ENCODE data around the gene MLANA. TPM values are rescaled to one million over a fixed set of nuclear protein-coding genes. Genes with fewer than 3 reads are reported as not detected.

Gene MLANA
- total RNA-seq, 1 donor from 2014 or later, result not detected

GRCh38 chr9:5894237-5894959, 3.7 kb downstream of the MLANA start:
- intact Hi-C loops (cut with micrococcal nuclease), result no loop called here
- H3K4me1 Mint-ChIP-seq (ENCODE audit: low read depth), result no peaks in the 10 kb centered on the region
- no peak overlapping the region for H3K4me3 Mint-ChIP-seq (ENCODE audit: low read depth)
- DNase-seq (ENCODE audit: low spot score), result no peak
- peaks cover 4% of the 10 kb centered on the region for H3K27me3 Mint-ChIP-seq (ENCODE audit: low read depth)
- no peak overlapping the region for H3K27ac Mint-ChIP-seq
- H3K36me3 Mint-ChIP-seq (ENCODE audit: low read depth), result peaks cover 12% of the 10 kb centered on the region
- H3K9me3 Mint-ChIP-seq, result no peaks in the 10 kb centered on the region

GRCh38 chr9:5895782-5896181, 5.1 kb downstream of the MLANA start:
- intact Hi-C loops (cut with micrococcal nuclease), result no loop called here
- Mint-ChIP-seq H3K4me3 (ENCODE audit: low read depth) (no peak overlapping the region), H3K4me1 (ENCODE audit: low read depth) (no peaks in the 10 kb centered on the region), H3K9me3 (no peaks in the 10 kb centered on the region), H3K27ac (no peak overlapping the region), H3K27me3 (ENCODE audit: low read depth) (peaks cover 4% of the 10 kb centered on the region), H3K36me3 (ENCODE audit: low read depth) (peaks cover 12% of the 10 kb centered on the region)
- DNase-seq (ENCODE audit: low spot score), result no peak

GRCh38 chr9:5896863-5897262, 6.2 kb downstream of the MLANA start:
- H3K4me3 Mint-ChIP-seq (ENCODE audit: low read depth), result no peak overlapping the region
- H3K27me3 Mint-ChIP-seq (ENCODE audit: low read depth), result no peaks in the 10 kb centered on the region
- H3K27ac Mint-ChIP-seq, result no peak overlapping the region
- DNase-seq (ENCODE audit: low spot score), result no peak
- intact Hi-C loops (cut with micrococcal nuclease), result no loop called here
- H3K36me3 Mint-ChIP-seq (ENCODE audit: low read depth), result peaks cover 12% of the 10 kb centered on the region
- H3K9me3 Mint-ChIP-seq, result no peaks in the 10 kb centered on the region
- H3K4me1 Mint-ChIP-seq (ENCODE audit: low read depth), result no peaks in the 10 kb centered on the region

- DNase-seq (ENCODE audit: low spot score), result no peak
- Mint-ChIP-seq H3K27me3 (ENCODE audit: low read depth) (no peaks in the 10 kb centered on the region), H3K27ac (no peak overlapping the region), H3K4me3 (ENCODE audit: low read depth) (no peak overlapping the region), H3K36me3 (ENCODE audit: low read depth) (peaks cover 10% of the 10 kb centered on the region), H3K4me1 (ENCODE audit: low read depth) (no peaks in the 10 kb centered on the region), H3K9me3 (no peaks in the 10 kb centered on the region)
- intact Hi-C loops (cut with micrococcal nuclease), result no loop called here
Measured at GRCh38 chr9:5897851-5898250, 7.2 kb downstream of the MLANA start.

GRCh38 chr9:5899292-5899691, 8.6 kb downstream of the MLANA start:
- intact Hi-C loops (cut with micrococcal nuclease), result no loop called here
- no peaks in the 10 kb centered on the region for H3K4me1 Mint-ChIP-seq (ENCODE audit: low read depth)
- H3K4me3 Mint-ChIP-seq (ENCODE audit: low read depth), result no peak overlapping the region
- H3K27ac Mint-ChIP-seq, result no peak overlapping the region
- H3K36me3 Mint-ChIP-seq (ENCODE audit: low read depth), result peaks cover 13% of the 10 kb centered on the region
- no peaks in the 10 kb centered on the region for H3K27me3 Mint-ChIP-seq (ENCODE audit: low read depth)
- DNase-seq (ENCODE audit: low spot score), result no peak
- no peaks in the 10 kb centered on the region for H3K9me3 Mint-ChIP-seq

DNA sequence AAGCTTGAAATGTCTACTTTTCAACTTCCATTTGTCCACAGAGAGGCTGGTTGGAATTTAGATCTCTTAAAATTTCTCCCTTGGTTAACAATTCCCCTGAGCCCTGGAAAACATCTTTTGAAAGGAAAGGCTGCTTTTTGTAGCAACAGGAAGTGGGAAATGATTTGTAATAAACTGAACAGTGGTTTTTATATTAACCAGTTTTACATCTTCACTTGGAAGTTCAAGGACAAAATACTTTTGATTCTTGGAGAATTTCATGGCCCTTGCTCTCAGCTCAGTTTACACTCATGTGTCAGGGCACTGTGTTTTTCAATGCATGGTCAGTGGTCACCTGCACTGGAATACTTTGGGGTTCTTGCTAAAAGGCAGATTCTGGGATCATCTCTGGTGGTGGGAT, 9.9 kb downstream of the MLANA start:
- Mint-ChIP-seq H3K9me3 (no peaks in the 10 kb centered on the region), H3K27ac (no peak overlapping the region), H3K4me1 (ENCODE audit: low read depth) (no peaks in the 10 kb centered on the region), H3K4me3 (ENCODE audit: low read depth) (no peak overlapping the region), H3K27me3 (ENCODE audit: low read depth) (no peaks in the 10 kb centered on the region), H3K36me3 (ENCODE audit: low read depth) (peaks cover 19% of the 10 kb centered on the region)
- intact Hi-C loops (cut with micrococcal nuclease), result no loop called here
- DNase-seq (ENCODE audit: low spot score), result no peak

GRCh38 chr9:5902377-5902776, 11.7 kb downstream of the MLANA start:
- Mint-ChIP-seq H3K9me3 (no peaks in the 10 kb centered on the region), H3K36me3 (ENCODE audit: low read depth) (peaks cover 17% of the 10 kb centered on the region), H3K4me1 (ENCODE audit: low read depth) (no peaks in the 10 kb centered on the region), H3K27ac (no peak overlapping the region), H3K27me3 (ENCODE audit: low read depth) (no peaks in the 10 kb centered on the region), H3K4me3 (ENCODE audit: low read depth) (no peak overlapping the region)
- no peak for DNase-seq (ENCODE audit: low spot score)
- intact Hi-C loops (cut with micrococcal nuclease), result no loop called here

DNA sequence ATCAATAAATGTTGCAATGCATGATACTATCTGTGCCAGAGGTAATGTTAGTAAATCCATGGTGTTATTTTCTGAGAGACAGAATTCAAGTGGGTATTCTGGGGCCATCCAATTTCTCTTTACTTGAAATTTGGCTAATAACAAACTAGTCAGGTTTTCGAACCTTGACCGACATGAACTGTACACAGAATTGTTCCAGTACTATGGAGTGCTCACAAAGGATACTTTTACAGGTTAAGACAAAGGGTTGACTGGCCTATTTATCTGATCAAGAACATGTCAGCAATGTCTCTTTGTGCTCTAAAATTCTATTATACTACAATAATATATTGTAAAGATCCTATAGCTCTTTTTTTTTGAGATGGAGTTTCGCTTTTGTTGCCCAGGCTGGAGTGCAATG, 18.2 kb downstream of the MLANA start:
- Mint-ChIP-seq H3K4me3 (ENCODE audit: low read depth) (no peak overlapping the region), H3K4me1 (ENCODE audit: low read depth) (peaks cover 18% of the 10 kb centered on the region), H3K9me3 (no peaks in the 10 kb centered on the region), H3K27me3 (ENCODE audit: low read depth) (no peaks in the 10 kb centered on the region), H3K27ac (no peak overlapping the region), H3K36me3 (ENCODE audit: low read depth) (peaks cover 22% of the 10 kb centered on the region)
- intact Hi-C loops (cut with micrococcal nuclease), result no loop called here
- no peak for DNase-seq (ENCODE audit: low spot score)

- Mint-ChIP-seq H3K4me3 (ENCODE audit: low read depth) (no peak overlapping the region), H3K27ac (peak overlapping the region; percentile 59)
- intact Hi-C loops (cut with micrococcal nuclease), result loop anchor here (2.0 to 5.0 kb wide), 3 partner anchors 23 to 105 kb away; partner anchors contain the start of gene RANBP6
Measured at GRCh38 chr9:5909976-5910375, 19.3 kb downstream of the MLANA start.

DNA sequence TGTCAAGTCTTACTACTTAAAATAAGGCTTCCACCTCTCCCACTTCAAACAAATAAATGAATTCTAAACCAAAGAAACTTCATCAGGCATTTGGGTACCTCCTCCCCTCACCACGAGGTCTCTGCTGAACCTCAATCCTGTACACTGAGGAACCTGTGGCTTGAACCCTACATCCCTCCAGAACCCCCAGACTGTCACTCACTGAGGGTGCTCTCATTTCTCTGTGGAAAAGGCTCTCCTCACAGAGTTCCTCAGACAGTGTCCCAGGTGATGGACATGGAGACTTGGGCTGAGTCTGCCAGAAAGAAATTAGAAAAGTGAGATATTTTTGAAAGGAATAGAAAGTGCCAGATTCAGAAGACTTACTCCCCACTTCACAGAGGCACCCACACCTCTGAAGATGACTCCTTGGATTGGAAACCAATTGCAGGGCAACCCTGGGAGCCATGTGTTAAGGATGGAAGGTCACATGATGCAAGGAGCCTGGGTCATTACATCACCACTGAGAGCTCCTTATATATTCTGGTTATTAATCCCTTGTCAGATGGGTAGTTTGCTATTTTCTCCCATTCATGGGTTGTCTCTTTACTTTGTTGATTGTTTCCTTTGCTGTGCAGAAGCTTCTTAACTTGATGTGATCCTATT, 19.8 kb downstream of the MLANA start:
- intact Hi-C loops (cut with micrococcal nuclease), result loop anchor here (2.0 to 5.0 kb wide), 3 partner anchors 24 to 104 kb away; partner anchors contain the start of gene RANBP6
- no peaks in the 10 kb centered on the region for H3K27me3 Mint-ChIP-seq (ENCODE audit: low read depth)
- no peak for DNase-seq (ENCODE audit: low spot score)
- H3K27ac Mint-ChIP-seq, result peak overlapping the region; percentile 59
- H3K4me3 Mint-ChIP-seq (ENCODE audit: low read depth), result no peak overlapping the region
- H3K4me1 Mint-ChIP-seq (ENCODE audit: low read depth), result peaks cover 18% of the 10 kb centered on the region
- H3K9me3 Mint-ChIP-seq, result no peaks in the 10 kb centered on the region
- peaks cover 13% of the 10 kb centered on the region for H3K36me3 Mint-ChIP-seq (ENCODE audit: low read depth)

More at GRCh38 chr9:5909976-5910375, 19.3 kb downstream of the MLANA start:
- peaks cover 18% of the 10 kb centered on the region for H3K4me1 Mint-ChIP-seq (ENCODE audit: low read depth)
- no peak for DNase-seq (ENCODE audit: low spot score)
- H3K27me3 Mint-ChIP-seq (ENCODE audit: low read depth), result no peaks in the 10 kb centered on the region
- H3K9me3 Mint-ChIP-seq, result no peaks in the 10 kb centered on the region
- peaks cover 16% of the 10 kb centered on the region for H3K36me3 Mint-ChIP-seq (ENCODE audit: low read depth)

- Mint-ChIP-seq H3K36me3 (ENCODE audit: low read depth) (peaks cover 21% of the 10 kb centered on the region), H3K4me3 (ENCODE audit: low read depth) (no peak overlapping the region), H3K27me3 (ENCODE audit: low read depth) (no peaks in the 10 kb centered on the region), H3K27ac (no peak overlapping the region), H3K9me3 (no peaks in the 10 kb centered on the region), H3K4me1 (ENCODE audit: low read depth) (peaks cover 9% of the 10 kb centered on the region)
- DNase-seq (ENCODE audit: low spot score), result no peak
- intact Hi-C loops (cut with micrococcal nuclease), result no loop called here
Measured at GRCh38 chr9:5915438-5915837, 24.7 kb downstream of the MLANA start.

- H3K36me3 Mint-ChIP-seq (ENCODE audit: low read depth), result peaks cover 36% of the 10 kb centered on the region
- H3K4me3 Mint-ChIP-seq (ENCODE audit: low read depth), result no peak overlapping the region
- no peaks in the 10 kb centered on the region for H3K9me3 Mint-ChIP-seq
- H3K27me3 Mint-ChIP-seq (ENCODE audit: low read depth), result no peaks in the 10 kb centered on the region
- H3K27ac Mint-ChIP-seq, result no peak overlapping the region
- H3K4me1 Mint-ChIP-seq (ENCODE audit: low read depth), result peaks cover 6% of the 10 kb centered on the region
- no peak for DNase-seq (ENCODE audit: low spot score)
- intact Hi-C loops (cut with micrococcal nuclease), result no loop called here
Measured at GRCh38 chr9:5917273-5917672, 26.6 kb downstream of the MLANA start.

DNA sequence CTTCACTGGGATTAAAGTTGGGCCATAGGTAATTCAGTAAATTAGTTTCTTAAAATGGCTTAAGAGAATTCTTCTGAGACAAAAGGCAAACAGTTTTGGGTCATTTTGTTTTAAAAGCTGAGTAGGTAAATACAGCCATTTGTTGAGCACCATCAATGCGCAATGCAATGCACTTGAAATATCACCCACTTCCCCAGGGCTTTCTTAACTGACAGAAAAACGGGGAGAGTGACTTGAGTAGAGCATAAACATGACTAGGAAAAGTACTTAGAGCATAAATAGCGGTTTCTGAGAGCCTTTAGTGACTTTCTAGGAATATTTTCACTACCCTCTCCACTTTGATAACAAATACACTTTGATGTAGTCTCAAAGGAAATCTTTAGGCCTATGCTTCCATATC, 27.2 kb downstream of the MLANA start:
- Mint-ChIP-seq H3K27me3 (ENCODE audit: low read depth) (no peaks in the 10 kb centered on the region), H3K4me1 (ENCODE audit: low read depth) (peaks cover 8% of the 10 kb centered on the region), H3K4me3 (ENCODE audit: low read depth) (no peak overlapping the region), H3K9me3 (no peaks in the 10 kb centered on the region), H3K27ac (no peak overlapping the region), H3K36me3 (ENCODE audit: low read depth) (peaks cover 42% of the 10 kb centered on the region)
- no peak for DNase-seq (ENCODE audit: low spot score)
- intact Hi-C loops (cut with micrococcal nuclease), result no loop called here

Measured in activated T-helper 2 cell treated with anti-CD3 and anti-CD28 coated beads, Interferon-gamma antibody, Interleukin-2, Interleukin-4, amounts not matched to agents 10 μg/mL and 5 μg/mL and 100 μg/mL, durations not matched to agents 14 hours and 24 hours and 36 hours (primary cell).